ENCODE data around the gene CCDC154. TPM values are rescaled to one million over a fixed set of nuclear protein-coding genes. Genes with fewer than 3 reads are reported as not detected.

The CCDC154 gene
- total and polyA plus RNA-seq, 9 of the 15 experiments (the other 6 are each of a cell fraction or from before 2014, with no cell fraction given): 0.15 to 1.4 (median 0.20) TPM; not detected in 5

DNA sequence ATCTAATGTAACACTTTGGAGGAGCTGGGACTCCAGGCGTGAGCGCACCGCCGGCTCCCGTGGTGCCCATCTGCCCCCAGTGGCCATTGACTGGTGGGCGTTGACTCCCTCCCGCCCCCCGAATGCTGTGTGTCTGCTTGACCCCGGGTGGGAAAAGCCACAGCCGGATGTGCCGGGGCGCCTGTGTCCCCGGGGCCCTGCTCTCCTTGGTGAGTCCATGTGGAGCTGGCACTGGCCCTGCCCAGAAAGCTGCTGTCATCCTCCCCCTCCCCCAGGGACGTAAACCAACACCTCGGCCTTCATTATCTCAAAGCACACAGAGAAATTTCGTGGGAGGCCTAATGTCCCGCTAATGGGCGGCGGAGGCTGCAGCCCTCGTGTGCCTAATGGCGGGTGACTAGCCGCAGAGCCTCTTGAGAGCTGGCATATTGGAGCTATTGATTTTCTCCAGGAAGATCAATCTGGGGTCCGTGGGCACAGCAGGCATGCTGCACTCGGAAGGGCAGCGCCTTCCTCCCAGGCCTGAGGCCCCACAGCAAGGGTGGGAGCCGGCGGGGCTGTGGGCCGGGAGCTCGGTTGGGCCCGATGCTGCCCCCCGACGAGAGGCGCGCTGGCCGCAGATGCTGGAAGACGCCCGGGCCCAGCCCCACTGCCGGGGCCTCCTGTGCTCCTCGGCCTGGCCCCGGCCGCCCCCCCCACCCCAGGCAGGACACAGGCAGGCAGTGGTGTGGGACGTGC is 17.5 kb downstream of the CCDC154 start:
- Histone ChIP-seq H3K4me1 (replicated peaks in 1 of 2; ENCODE audit: control insufficient read depth in 2 of 2, insufficient read depth in 2 of 2, low read length in 2 of 2) (peaks cover 0 to 64% of the 10 kb centered on the region in 2 experiments; a peak in 2 of 5 replicates), H3K4me3 (no peak overlapping the region), H3K4me2 (ENCODE audit: insufficient read depth, low read length) (no peak overlapping the region; the same call in 1 of the 2 replicates), H3K9me3 (replicated peaks; ENCODE audit: control insufficient read depth, insufficient read depth, low read depth, low read length) (peaks cover 1% of the 10 kb centered on the region), H3K9me1 (ENCODE audit: control insufficient read depth, insufficient read depth, low read length) (no peaks in the 10 kb centered on the region), H3K36me3 (ENCODE audit: control insufficient read depth, insufficient read depth, low read length) (no peaks in the 10 kb centered on the region), H3K79me2 (ENCODE audit: control insufficient read depth, insufficient read depth, low read length) (no peaks in the 10 kb centered on the region), H3K9ac (ENCODE audit: insufficient read depth in 1 of 2, low read depth in 2 of 2, low read length in 2 of 2) (peak overlapping the region in 1 of 2 experiments; percentile 78; a peak in 2 of 4 replicates), H2AFZ (ENCODE audit: low read depth, low read length) (peak overlapping the region; percentile 59), H3K27ac (ENCODE audit: extremely low read depth, low read depth, low read length) (no peak overlapping the region), H3K27me3 (ENCODE audit: control insufficient read depth in 2 of 2, insufficient read depth in 2 of 2, low read length in 2 of 2) (no peaks in the 10 kb centered on the region), H4K20me1 (replicated peaks; ENCODE audit: control insufficient read depth, insufficient read depth, low read length) (no peaks in the 10 kb centered on the region)
- WGBS (ENCODE audit: insufficient coverage, low coverage, missing lambda C conversion rate): 57% methylated on average over 29 of the region's 42 CpGs
- ATAC-seq (no peak; the same call in 2 of the 3 replicates), FAIRE-seq (peak; percentile 58), DNase-seq (ENCODE audit: extremely low read depth in 1 of 4, low spot score in 3 of 4) (peak in 1 of 4 experiments; percentile 27)
- BruUV-seq (replicated peaks): no TSS peak
- ChIA-PET POLR2A (interaction anchor here (0.6 to 1.2 kb wide), 4 partner anchors 20 to 965 kb away, joined by 3 read pairs; no protein-coding TSS in a partner anchor), CTCF (ENCODE audit: low intra/inter-chr PET ratio) (no interaction called here)
- intact Hi-C loops (cut with micrococcal nuclease) (no loop called here), in situ Hi-C loops (cut with MboI) (no loop called here)
- TF ChIP-seq ZFX (CRISPR knock-in tag; IDR thresholded peaks at IDR 0.05) (peak; percentile 43), CTCF (IDR thresholded peaks at IDR 0.05 in 2 of 3, conservative IDR thresholded peaks at IDR 0.05 in 1 of 3; ENCODE audit: insufficient read depth in 2 of 3, low read depth in 1 of 3, low read length in 3 of 3) (peak in 1 of 3 experiments; percentile 14; a peak in 1 of 6 replicates), RBFOX2 (IDR thresholded peaks at IDR 0.05; ENCODE audit: low read depth, low read length) (peak; percentile 15; the same call in 1 of the 2 replicates), L3MBTL2 (IDR thresholded peaks at IDR 0.05) (0 out of 2 replicates have a peak, but pooled peaks have one; percentile 22), CBFA2T3 (IDR thresholded peaks at IDR 0.05) (peak; percentile 24; the same call in 1 of the 2 replicates), EGR1 (conservative IDR thresholded peaks at IDR 0.05) (0 out of 2 replicates have a peak, but pooled peaks have one; percentile 4), SETDB1 (IDR thresholded peaks at IDR 0.05; ENCODE audit: low read length) (no peak), POLR2G (IDR thresholded peaks at IDR 0.05; ENCODE audit: low read depth, low read length) (peak; percentile 13; the same call in 1 of the 2 replicates), YY1 (IDR thresholded peaks at IDR 0.05; ENCODE audit: borderline replicate concordance in 1 of 3, control insufficient read depth in 1 of 3, extremely low read depth in 1 of 3, insufficient read depth in 3 of 3, insufficient read length in 1 of 3, insufficient replicate concordance in 2 of 3, low read depth in 1 of 3, low read length in 2 of 3) (peak in 1 of 3 experiments; percentile 36), KDM1A (IDR thresholded peaks at IDR 0.05) (peak in 1 of 2 experiments; percentile 58; a peak in 1 of 4 replicates)
- TF ChIP-seq, protein P1, sequence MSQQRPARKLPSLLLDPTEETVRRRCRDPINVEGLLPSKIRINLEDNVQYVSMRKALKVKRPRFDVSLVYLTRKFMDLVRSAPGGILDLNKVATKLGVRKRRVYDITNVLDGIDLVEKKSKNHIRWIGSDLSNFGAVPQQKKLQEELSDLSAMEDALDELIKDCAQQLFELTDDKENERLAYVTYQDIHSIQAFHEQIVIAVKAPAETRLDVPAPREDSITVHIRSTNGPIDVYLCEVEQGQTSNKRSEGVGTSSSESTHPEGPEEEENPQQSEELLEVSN (IDR thresholded peaks at IDR 0.05; ENCODE audit: borderline replicate concordance in 1 of 2, extremely low read depth in 1 of 2, insufficient read depth in 1 of 2, insufficient read length in 1 of 2, low read depth in 1 of 2, low read length in 1 of 2, poor library complexity in 1 of 2, severe bottlenecking in 1 of 2): peak in 1 of 2 experiments; percentile 52
- TF ChIP-seq, protein P2, sequence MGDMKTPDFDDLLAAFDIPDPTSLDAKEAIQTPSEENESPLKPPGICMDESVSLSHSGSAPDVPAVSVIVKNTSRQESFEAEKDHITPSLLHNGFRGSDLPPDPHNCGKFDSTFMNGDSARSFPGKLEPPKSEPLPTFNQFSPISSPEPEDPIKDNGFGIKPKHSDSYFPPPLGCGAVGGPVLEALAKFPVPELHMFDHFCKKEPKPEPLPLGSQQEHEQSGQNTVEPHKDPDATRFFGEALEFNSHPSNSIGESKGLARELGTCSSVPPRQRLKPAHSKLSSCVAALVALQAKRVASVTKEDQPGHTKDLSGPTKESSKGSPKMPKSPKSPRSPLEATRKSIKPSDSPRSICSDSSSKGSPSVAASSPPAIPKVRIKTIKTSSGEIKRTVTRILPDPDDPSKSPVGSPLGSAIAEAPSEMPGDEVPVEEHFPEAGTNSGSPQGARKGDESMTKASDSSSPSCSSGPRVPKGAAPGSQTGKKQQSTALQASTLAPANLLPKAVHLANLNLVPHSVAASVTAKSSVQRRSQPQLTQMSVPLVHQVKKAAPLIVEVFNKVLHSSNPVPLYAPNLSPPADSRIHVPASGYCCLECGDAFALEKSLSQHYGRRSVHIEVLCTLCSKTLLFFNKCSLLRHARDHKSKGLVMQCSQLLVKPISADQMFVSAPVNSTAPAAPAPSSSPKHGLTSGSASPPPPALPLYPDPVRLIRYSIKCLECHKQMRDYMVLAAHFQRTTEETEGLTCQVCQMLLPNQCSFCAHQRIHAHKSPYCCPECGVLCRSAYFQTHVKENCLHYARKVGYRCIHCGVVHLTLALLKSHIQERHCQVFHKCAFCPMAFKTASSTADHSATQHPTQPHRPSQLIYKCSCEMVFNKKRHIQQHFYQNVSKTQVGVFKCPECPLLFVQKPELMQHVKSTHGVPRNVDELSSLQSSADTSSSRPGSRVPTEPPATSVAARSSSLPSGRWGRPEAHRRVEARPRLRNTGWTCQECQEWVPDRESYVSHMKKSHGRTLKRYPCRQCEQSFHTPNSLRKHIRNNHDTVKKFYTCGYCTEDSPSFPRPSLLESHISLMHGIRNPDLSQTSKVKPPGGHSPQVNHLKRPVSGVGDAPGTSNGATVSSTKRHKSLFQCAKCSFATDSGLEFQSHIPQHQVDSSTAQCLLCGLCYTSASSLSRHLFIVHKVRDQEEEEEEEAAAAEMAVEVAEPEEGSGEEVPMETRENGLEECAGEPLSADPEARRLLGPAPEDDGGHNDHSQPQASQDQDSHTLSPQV (IDR thresholded peaks at IDR 0.05): peak; percentile 33; the same call in 1 of the 2 replicates
